ENCODE data around the gene GFRA1.

GRCh38 chr10:116286626-116287200 lies 13.7 kb upstream of the GFRA1 start:
- no peak for TF ChIP-seq CTCF (IDR thresholded peaks at IDR 0.05)
- TF ChIP-seq POLR2A (IDR thresholded peaks at IDR 0.05) = no peak

Measured in Peyer's patch (tissue), 4 donors.